HepG2 (cell line): ENCODE results near the gene HEXD. TPM values are rescaled to one million over a fixed set of nuclear protein-coding genes. Genes with fewer than 3 reads are reported as not detected.

Experiments
- ATAC-seq: fragments of 200-7000 bp; cut with Tn5 transposase; 3 replicates; pipeline ENCODE4 v1.9.1; 2020; ENCODE audit warnings: mild to moderate bottlenecking, moderate library complexity
- BruUV-seq: library from RNA; stranded (reverse); fragments of 400-500 nt; replicated peaks from 2 replicates; lab custom pipeline; 2021; lab: Mats Ljungman, UMichigan
- CTCF ChIA-PET: fragments of 300-600 bp; formaldehyde crosslinking; extraction: SDS; loops from one replicate; lab custom pipeline; 2021; ENCODE audit warnings: low total read pairs, inconsistent platforms, low intra/inter-chr PET ratio; lab: Yijun Ruan, JAX
- POLR2A ChIA-PET: fragments of 350-600 bp; sonication (Branson Sonifier 250); formaldehyde crosslinking; loops from one replicate; lab custom pipeline; 2020; ENCODE audit warnings: antibody characterized with exemption, inconsistent platforms; lab: Yijun Ruan, JAX
- DNase-seq: peaks from one replicate; pipeline ENCODE4 v3.0.0-alpha.2; 2015; ENCODE audit warnings: low spot score
- FAIRE-seq: peaks from 3 replicates; lab custom pipeline; 2011; peaks lifted over from hg19 to GRCh38; lab: Jason Lieb, UNC
- H2AFZ ChIP-seq: one replicate; pipeline ENCODE4 v1.6.1; 2011; ENCODE audit warnings: low read length, inconsistent platforms
- H3K27ac ChIP-seq: fragments of 300-600 bp; 3 replicates; pipeline ENCODE4 v1.8.0; 2011; ENCODE audit warnings: mixed run types, mild to moderate bottlenecking, mixed read lengths, low read length, inconsistent platforms; ENCODE audit not compliant: insufficient read depth; ENCODE audit errors: extremely low read length
- H3K27me3 ChIP-seq, 2 experiments: fragments of 200-600 bp in 1 of 2; 2 replicates in 1 of 2; 3 replicates in 1 of 2; pipeline versions ENCODE4 v1.6.0 to v1.8.0; 2011; ENCODE audit warnings: low read length in 2 of 2, mild to moderate bottlenecking in 2 of 2, moderate library complexity in 2 of 2, inconsistent platforms in 1 of 2; ENCODE audit not compliant: insufficient read depth in 2 of 2, control insufficient read depth in 1 of 2
- H3K36me3 ChIP-seq, 2 experiments: fragments of 200-600 bp in 1 of 2; replicated peaks in 1 of 2; 2 replicates in 1 of 2; 3 replicates in 1 of 2; pipeline versions ENCODE4 v1.5.1 to v1.8.0; 2011; ENCODE audit warnings: low read length in 2 of 2, inconsistent platforms in 1 of 2; ENCODE audit not compliant: insufficient read depth in 2 of 2, control insufficient read depth in 1 of 2
- H3K4me1 ChIP-seq: 2 replicates; pipeline ENCODE4 v1.5.1; 2012; ENCODE audit warnings: low read length, inconsistent platforms; ENCODE audit not compliant: insufficient read depth
- H3K4me2 ChIP-seq: 2 replicates; pipeline ENCODE4 v1.6.0; 2011; ENCODE audit warnings: low read depth, low read length, inconsistent platforms
- H3K4me3 ChIP-seq, 3 experiments: fragments of 200-600 bp in 1 of 3; sonication (generic), shearing (Covaris generic) in 1 of 3; replicated peaks in 1 of 3; 2 replicates each; pipeline ENCODE4 v1.5.1; 2011 to 2016; ENCODE audit warnings: low read length in 3 of 3, inconsistent platforms in 2 of 3, low read depth in 2 of 3, mild to moderate bottlenecking in 2 of 3, control low read depth in 1 of 3, mixed read lengths in 1 of 3; ENCODE audit not compliant: insufficient read depth in 1 of 3
- H3K79me2 ChIP-seq: one replicate; pipeline ENCODE4 v1.6.1; 2011; ENCODE audit warnings: low read length, inconsistent platforms; ENCODE audit not compliant: insufficient read depth
- H3K9ac ChIP-seq: 2 replicates; pipeline ENCODE4 v1.6.0; 2011; ENCODE audit warnings: mild to moderate bottlenecking, low read depth, low read length, inconsistent platforms; ENCODE audit not compliant: insufficient read depth
- H3K9me3 ChIP-seq: 2 replicates; pipeline ENCODE4 v1.5.1; 2012; ENCODE audit warnings: mild to moderate bottlenecking, low read length
- H4K20me1 ChIP-seq: 2 replicates; pipeline ENCODE4 v1.6.0; 2011; ENCODE audit warnings: inconsistent platforms, mild to moderate bottlenecking, low read length, moderate library complexity; ENCODE audit not compliant: insufficient read depth
- AGO1 ChIP-seq: fragments of 200-400 bp; formaldehyde crosslinking; IDR thresholded peaks from 2 replicates; pipeline ENCODE4 v1.6.1; 2017; ENCODE audit warnings: mild to moderate bottlenecking, low read depth, low read length, moderate library complexity; ENCODE audit not compliant: poor library complexity, severe bottlenecking
- AGO2 ChIP-seq: fragments of 200-400 bp; formaldehyde crosslinking; optimal IDR thresholded peaks from 2 replicates; pipeline ENCODE3; 2017; ENCODE audit warnings: mild to moderate bottlenecking, low read depth, low read length, moderate library complexity
- ATF1 ChIP-seq: IDR thresholded peaks from 2 replicates; pipeline ENCODE4 v1.6.1; 2016; ENCODE audit warnings: mild to moderate bottlenecking, control low read depth
- GATAD2A ChIP-seq: IDR thresholded peaks from 2 replicates; pipeline ENCODE4 v1.6.1; 2016
- HOXA7 ChIP-seq: sonication (generic); formaldehyde crosslinking; IDR thresholded peaks from 2 replicates; pipeline ENCODE4 v1.8.1; 2022; ENCODE audit warnings: mild to moderate bottlenecking, missing genetic modification reagents, moderate library complexity
- KDM4B ChIP-seq: sonication (generic); formaldehyde crosslinking; IDR thresholded peaks from 2 replicates; pipeline ENCODE4 v1.4.0; 2020; ENCODE audit warnings: missing genetic modification reagents
- MIXL1 ChIP-seq: IDR thresholded peaks from 2 replicates; pipeline ENCODE4 v1.6.1; 2016
- NAIF1 ChIP-seq: sonication (generic); formaldehyde crosslinking; IDR thresholded peaks from 2 replicates; pipeline ENCODE4 v1.5.0; 2020; ENCODE audit warnings: mild to moderate bottlenecking, missing genetic modification reagents, borderline replicate concordance
- NR1H2 ChIP-seq: sonication (generic); formaldehyde crosslinking; IDR thresholded peaks from 2 replicates; pipeline ENCODE4 v1.8.1; 2022; ENCODE audit warnings: low read depth, missing genetic modification reagents, borderline replicate concordance
- NRL ChIP-seq: sonication (generic); formaldehyde crosslinking; IDR thresholded peaks from 2 replicates; pipeline ENCODE4 v1.5.0; 2020; ENCODE audit warnings: missing genetic modification reagents, mild to moderate bottlenecking, moderate library complexity, borderline replicate concordance
- RBFOX2 ChIP-seq: fragments of 200-400 bp; formaldehyde crosslinking; IDR thresholded peaks from 2 replicates; pipeline ENCODE4 v1.6.1; 2017; ENCODE audit warnings: low read depth, mild to moderate bottlenecking, low read length
- SATB2 ChIP-seq: sonication (generic); formaldehyde crosslinking; IDR thresholded peaks from 2 replicates; pipeline ENCODE4 v1.5.0; 2020; ENCODE audit warnings: missing genetic modification reagents
- TP53 ChIP-seq: sonication (generic); formaldehyde crosslinking; conservative IDR thresholded peaks from 2 replicates; pipeline ENCODE4 v1.4.0; 2020; ENCODE audit warnings: missing genetic modification reagents
- ZNF274 ChIP-seq: sonication (generic); formaldehyde crosslinking; IDR thresholded peaks from 2 replicates; pipeline ENCODE4 v1.5.1; 2020; ENCODE audit warnings: mild to moderate bottlenecking, missing genetic modification reagents
- ZNF704 ChIP-seq: sonication (generic); formaldehyde crosslinking; IDR thresholded peaks from 2 replicates; pipeline ENCODE4 v1.8.1; 2023; ENCODE audit warnings: mild to moderate bottlenecking, inconsistent platforms, moderate library complexity, missing genetic modification reagents, borderline replicate concordance
- ZNF772 ChIP-seq: sonication (generic); formaldehyde crosslinking; IDR thresholded peaks from 2 replicates; pipeline ENCODE4 v1.5.0; 2020; ENCODE audit warnings: mild to moderate bottlenecking, missing genetic modification reagents
- ZNF776 ChIP-seq: sonication (generic); formaldehyde crosslinking; IDR thresholded peaks from 2 replicates; pipeline ENCODE4 v1.4.0; 2020; ENCODE audit warnings: mild to moderate bottlenecking, missing genetic modification reagents
- ZNF879 ChIP-seq: sonication (generic); formaldehyde crosslinking; IDR thresholded peaks from 2 replicates; pipeline ENCODE4 v1.8.1; 2023; ENCODE audit warnings: missing genetic modification reagents
- ZNF891 ChIP-seq: sonication (generic); formaldehyde crosslinking; IDR thresholded peaks from 2 replicates; pipeline ENCODE4 v1.5.0; 2020; ENCODE audit warnings: mild to moderate bottlenecking, missing genetic modification reagents
- ZUFSP ChIP-seq: sonication (generic); formaldehyde crosslinking; IDR thresholded peaks from 2 replicates; pipeline ENCODE4 v1.9.0; 2021; ENCODE audit warnings: missing genetic modification reagents, mild to moderate bottlenecking, borderline replicate concordance
- WGBS: methylation state at CpG from one replicate; pipeline ENCODE4 v1.1.6; 2017; ENCODE audit warnings: low lambda C conversion rate; 5-methylcytosine and 5-hydroxymethylcytosine counted together
- in situ Hi-C: cut with HindIII; loops from 2 replicates; pipeline ENCODE4 v1.10.0; 2017; ENCODE audit warnings: low pct_unique_long_range_greater_than_20kb; ENCODE audit not compliant: extremely low pct_ligation_motif_present
- intact Hi-C: fragments of 100-400 bp; cut with micrococcal nuclease; formaldehyde crosslinking; loops from one replicate; pipeline ENCODE4 v1.10.0; 2022; ENCODE audit not compliant: unreplicated experiment
- polyA plus RNA-seq, 8 experiments: library from polyadenylated mRNA; depleted of rRNA in 3 of 8; stranded (reverse) in 7 of 8; unstranded in 1 of 8; fragments of >200 nt; fragmentation: Illumina TruSeq in 4 of 8; extraction: Trizol in 4 of 8; gene quantifications; 2 replicates each; pipeline versions ENCODE4 v1.2.1 to v1.2.3, GENCODE V29; 2011 to 2016; ENCODE audit warnings: low read depth in 4 of 8, missing spikeins in 1 of 8, mixed read lengths in 1 of 8; ENCODE audit not compliant: insufficient read depth in 1 of 8
- total RNA-seq, 5 experiments: library from RNA; depleted of rRNA; stranded (reverse); fragments of >200 nt; fragmentation: Illumina TruSeq; extraction: Trizol; gene quantifications; 2 replicates each; pipeline ENCODE4 v1.2.3, GENCODE V29; 2016; ENCODE audit warnings: low read depth in 1 of 5
- TF ChIP-seq, protein P1 (sequence below): sonication (generic); formaldehyde crosslinking; IDR thresholded peaks from 2 replicates; pipeline ENCODE4 v1.4.0; 2020; ENCODE audit warnings: missing genetic modification reagents, borderline replicate concordance

HEXD gene
- total and polyA plus RNA-seq, 2 of the 13 experiments (the other 11 are each of a cell fraction or from before 2014, with no cell fraction given) = 22.3 to 41.8 TPM

GRCh38 chr17:82439194-82439828, 21.2 kb downstream of the HEXD start (continued):
- no peak for TF ChIP-seq ZUFSP (CRISPR knock-in tag)
- TF ChIP-seq AGO1 = peak; percentile 43

- BruUV-seq = no TSS peak
- no peak overlapping the region for H3K4me3 ChIP-seq
- H3K27ac ChIP-seq = no peak overlapping the region
- no peak overlapping the region for H3K4me2 ChIP-seq
- CTCF ChIA-PET = no interaction called here
- no peaks in the 10 kb centered on the region for H3K79me2 ChIP-seq
- H4K20me1 ChIP-seq = no peaks in the 10 kb centered on the region
- H3K36me3 ChIP-seq = peaks cover 11 to 15% of the 10 kb centered on the region in 2 experiments
- POLR2A ChIA-PET = no interaction called here
- FAIRE-seq (no peak), ATAC-seq (no peak), DNase-seq (no peak)
- intact Hi-C loops = no loop called here
- H3K9me3 ChIP-seq = no peaks in the 10 kb centered on the region
- no peaks in the 10 kb centered on the region for H3K27me3 ChIP-seq
- no peak overlapping the region for H3K9ac ChIP-seq
- no peaks in the 10 kb centered on the region for H3K4me1 ChIP-seq
- no peak overlapping the region for H2AFZ ChIP-seq
- WGBS = 96% methylated on average over 26 of the region's 34 CpGs
- in situ Hi-C loops = no loop called here
- TF ChIP-seq MIXL1 (CRISPR knock-in tag) = no peak
- no peak for TF ChIP-seq ZNF704 (CRISPR knock-in tag)
- no peak for TF ChIP-seq ZNF772
- TF ChIP-seq ATF1 (CRISPR knock-in tag) = no peak
- TF ChIP-seq ZNF776 = no peak
- no peak for TF ChIP-seq KDM4B
- TF ChIP-seq TP53 = no peak
- no peak for TF ChIP-seq ZNF879 (CRISPR knock-in tag)
- TF ChIP-seq NAIF1 (CRISPR knock-in tag) = no peak
- TF ChIP-seq NRL (CRISPR knock-in tag) = peak; percentile 50; the same call in 1 of the 2 replicates
- TF ChIP-seq SATB2 (CRISPR knock-in tag) = no peak
- peak; percentile 85 for TF ChIP-seq AGO2
- peak; percentile 21; the same call in 1 of the 2 replicates for TF ChIP-seq RBFOX2
- TF ChIP-seq ZNF891 (CRISPR knock-in tag) = no peak
- no peak for TF ChIP-seq HOXA7 (CRISPR knock-in tag)
- no peak for TF ChIP-seq GATAD2A (CRISPR knock-in tag)
- TF ChIP-seq ZNF274 (CRISPR knock-in tag) = 0 out of 2 replicates have a peak, but pooled peaks have one; percentile 17
- TF ChIP-seq, protein P1, sequence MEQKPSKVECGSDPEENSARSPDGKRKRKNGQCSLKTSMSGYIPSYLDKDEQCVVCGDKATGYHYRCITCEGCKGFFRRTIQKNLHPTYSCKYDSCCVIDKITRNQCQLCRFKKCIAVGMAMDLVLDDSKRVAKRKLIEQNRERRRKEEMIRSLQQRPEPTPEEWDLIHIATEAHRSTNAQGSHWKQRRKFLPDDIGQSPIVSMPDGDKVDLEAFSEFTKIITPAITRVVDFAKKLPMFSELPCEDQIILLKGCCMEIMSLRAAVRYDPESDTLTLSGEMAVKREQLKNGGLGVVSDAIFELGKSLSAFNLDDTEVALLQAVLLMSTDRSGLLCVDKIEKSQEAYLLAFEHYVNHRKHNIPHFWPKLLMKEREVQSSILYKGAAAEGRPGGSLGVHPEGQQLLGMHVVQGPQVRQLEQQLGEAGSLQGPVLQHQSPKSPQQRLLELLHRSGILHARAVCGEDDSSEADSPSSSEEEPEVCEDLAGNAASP (CRISPR knock-in tag) = no peak
- TF ChIP-seq NR1H2 (CRISPR knock-in tag) = no peak
Measured at GRCh38 chr17:82439829-82440365, 21.8 kb downstream of the HEXD start.
